HUES6 (cell line): ENCODE measurements around the gene RAB6B.

ENCODE experiments used
- H3K27ac ChIP-seq: 2 replicates; pipeline ENCODE4 v1.7.0; 2013; ENCODE audit warnings: low read depth, mild to moderate bottlenecking, low read length, inconsistent platforms
- H3K27me3 ChIP-seq: 2 replicates; pipeline ENCODE4 v1.6.1; 2013; ENCODE audit warnings: low read length; ENCODE audit not compliant: control insufficient read depth, insufficient read depth
- H3K36me3 ChIP-seq: 2 replicates; pipeline ENCODE4 v1.6.1; 2013; ENCODE audit warnings: low read length; ENCODE audit not compliant: control insufficient read depth, insufficient read depth
- H3K4me1 ChIP-seq: 2 replicates; pipeline ENCODE4 v1.6.1; 2013; ENCODE audit warnings: low read length; ENCODE audit not compliant: control insufficient read depth, insufficient read depth
- H3K4me3 ChIP-seq: 2 replicates; pipeline ENCODE4 v1.5.1; 2013; ENCODE audit warnings: low read depth, low read length
- H3K9ac ChIP-seq: one replicate; pipeline ENCODE4 v1.6.1; 2013; ENCODE audit warnings: mild to moderate bottlenecking, low read length
- H3K9me3 ChIP-seq: 2 replicates; pipeline ENCODE4 v1.6.1; 2013; ENCODE audit warnings: low read depth, low read length; ENCODE audit not compliant: control insufficient read depth, insufficient read depth

Gene RAB6B

GRCh38 chr3:133851266-133851906, 44.3 kb downstream of the RAB6B start:
- Histone ChIP-seq H3K9me3 (no peaks in the 10 kb centered on the region), H3K27ac (no peak overlapping the region), H3K4me1 (peaks cover 22% of the 10 kb centered on the region), H3K27me3 (no peaks in the 10 kb centered on the region), H3K4me3 (no peak overlapping the region), H3K36me3 (no peaks in the 10 kb centered on the region), H3K9ac (no peak overlapping the region)

- Histone ChIP-seq H3K4me3 (no peak overlapping the region), H3K36me3 (no peaks in the 10 kb centered on the region), H3K4me1 (peaks cover 14% of the 10 kb centered on the region), H3K27me3 (no peaks in the 10 kb centered on the region), H3K9ac (no peak overlapping the region), H3K9me3 (no peaks in the 10 kb centered on the region), H3K27ac (no peak overlapping the region)
Measured at GRCh38 chr3:133850034-133850433, 45.6 kb downstream of the RAB6B start.

DNA sequence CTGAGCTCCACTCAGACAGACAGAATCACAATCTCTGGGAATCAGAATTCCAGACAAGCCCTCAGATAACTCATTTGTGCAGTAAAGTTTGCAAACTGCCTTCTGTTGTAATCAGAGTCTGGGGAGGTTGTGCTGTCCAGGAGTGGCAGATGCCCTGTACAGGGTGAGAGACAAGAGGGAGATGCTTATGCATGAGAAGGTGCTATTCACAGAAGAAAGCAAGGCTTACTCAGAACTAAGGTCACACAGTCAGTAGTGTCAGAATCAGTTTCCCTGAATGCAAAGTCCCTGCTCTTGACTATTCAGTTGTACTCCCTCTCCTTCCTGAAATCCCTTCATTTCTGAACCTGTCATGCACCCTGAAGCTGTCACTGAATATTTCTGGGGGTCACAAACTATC, 46.3 kb downstream of the RAB6B start:
- H3K9ac ChIP-seq: no peak overlapping the region
- H3K27ac ChIP-seq: no peak overlapping the region
- H3K4me3 ChIP-seq: no peak overlapping the region

GRCh38 chr3:133845127-133845526, 50.6 kb downstream of the RAB6B start:
- H3K27ac ChIP-seq: no peak overlapping the region
- no peaks in the 10 kb centered on the region for H3K9me3 ChIP-seq
- no peak overlapping the region for H3K4me3 ChIP-seq
- H3K4me1 ChIP-seq: no peaks in the 10 kb centered on the region
- no peaks in the 10 kb centered on the region for H3K27me3 ChIP-seq
- no peaks in the 10 kb centered on the region for H3K36me3 ChIP-seq
- H3K9ac ChIP-seq: no peak overlapping the region

More for the DNA sequence above, 46.3 kb downstream of the RAB6B start:
- H3K9me3 ChIP-seq: no peaks in the 10 kb centered on the region
- no peaks in the 10 kb centered on the region for H3K36me3 ChIP-seq
- H3K4me1 ChIP-seq: peaks cover 8% of the 10 kb centered on the region
- no peaks in the 10 kb centered on the region for H3K27me3 ChIP-seq

GRCh38 chr3:133843634-133844033, 52.0 kb downstream of the RAB6B start:
- Histone ChIP-seq H3K27me3 (no peaks in the 10 kb centered on the region), H3K4me3 (no peak overlapping the region), H3K36me3 (peaks cover 6% of the 10 kb centered on the region; the same call in 1 of the 2 replicates), H3K9ac (no peak overlapping the region), H3K27ac (no peak overlapping the region), H3K4me1 (no peaks in the 10 kb centered on the region), H3K9me3 (no peaks in the 10 kb centered on the region)

DNA sequence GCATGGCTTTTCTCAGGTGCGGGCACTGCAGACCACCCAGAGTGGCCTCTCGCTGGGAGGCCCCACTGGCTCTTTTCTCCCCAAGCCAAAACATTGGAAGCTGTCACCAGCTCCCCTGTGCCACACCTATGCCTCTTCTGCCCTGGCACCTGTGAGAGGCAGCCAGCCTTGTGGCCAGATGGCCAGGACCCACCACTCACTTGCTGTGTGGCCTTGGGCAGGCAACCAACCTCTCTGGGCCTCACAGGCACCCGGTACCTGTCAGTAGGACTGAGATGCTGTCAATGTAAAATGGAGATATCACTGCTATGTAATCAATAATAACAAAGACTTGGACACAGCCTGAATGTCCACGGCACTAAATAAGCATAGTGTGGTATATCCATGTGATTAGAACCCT, 53.5 kb downstream of the RAB6B start:
- peaks cover 6% of the 10 kb centered on the region; the same call in 1 of the 2 replicates for H3K36me3 ChIP-seq
- H3K27ac ChIP-seq: no peak overlapping the region
- H3K9me3 ChIP-seq: no peaks in the 10 kb centered on the region
- no peak overlapping the region for H3K4me3 ChIP-seq
- no peaks in the 10 kb centered on the region for H3K27me3 ChIP-seq
- H3K4me1 ChIP-seq: no peaks in the 10 kb centered on the region
- H3K9ac ChIP-seq: no peak overlapping the region

GRCh38 chr3:133841196-133841595, 54.5 kb downstream of the RAB6B start:
- Histone ChIP-seq H3K36me3 (peaks cover 6% of the 10 kb centered on the region; the same call in 1 of the 2 replicates), H3K4me1 (no peaks in the 10 kb centered on the region), H3K9ac (no peak overlapping the region), H3K4me3 (no peak overlapping the region), H3K27me3 (no peaks in the 10 kb centered on the region), H3K9me3 (no peaks in the 10 kb centered on the region), H3K27ac (no peak overlapping the region)

- Histone ChIP-seq H3K36me3 (peaks cover 6% of the 10 kb centered on the region; the same call in 1 of the 2 replicates), H3K27me3 (no peaks in the 10 kb centered on the region), H3K4me3 (no peak overlapping the region), H3K4me1 (no peaks in the 10 kb centered on the region), H3K9ac (no peak overlapping the region), H3K9me3 (no peaks in the 10 kb centered on the region), H3K27ac (no peak overlapping the region)
Measured at GRCh38 chr3:133840767-133841166, 54.9 kb downstream of the RAB6B start.

DNA sequence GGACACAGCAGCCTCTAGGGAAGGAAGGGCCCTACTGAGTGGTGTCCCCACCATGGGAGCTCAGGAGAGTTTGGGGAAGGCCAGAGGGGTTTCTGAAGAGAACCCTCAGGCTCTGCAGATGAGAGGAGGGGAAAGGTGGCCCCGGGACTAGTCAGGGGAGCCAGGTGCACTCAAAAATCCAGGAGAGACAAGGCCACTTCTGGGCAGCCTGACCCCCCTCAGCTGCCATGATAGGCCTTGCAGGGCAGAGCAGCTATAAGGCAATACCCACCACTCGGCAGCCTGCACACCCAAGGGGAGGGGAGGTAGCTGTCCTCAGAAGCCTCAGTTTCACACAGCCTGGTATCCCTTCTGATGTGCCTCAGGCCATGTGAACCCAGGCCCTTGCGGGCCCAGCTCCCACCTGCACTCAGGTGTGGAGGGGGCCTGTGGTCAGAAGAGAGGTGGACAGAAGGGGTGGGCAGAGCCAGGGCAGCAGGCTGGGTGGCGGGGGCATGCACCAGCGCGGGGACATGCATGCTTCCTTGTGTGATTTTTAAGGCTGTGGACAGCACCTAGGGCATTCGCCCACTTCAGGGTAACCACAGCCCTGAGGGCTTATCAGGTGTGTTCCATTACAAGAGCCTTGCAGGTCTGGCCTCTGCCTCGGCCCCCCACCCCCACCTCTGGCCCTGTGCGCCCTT, 55.5 kb downstream of the RAB6B start:
- Histone ChIP-seq H3K9ac (no peak overlapping the region), H3K9me3 (no peaks in the 10 kb centered on the region), H3K27me3 (no peaks in the 10 kb centered on the region), H3K4me3 (no peak overlapping the region), H3K36me3 (peaks cover 6% of the 10 kb centered on the region; the same call in 1 of the 2 replicates), H3K27ac (no peak overlapping the region), H3K4me1 (no peaks in the 10 kb centered on the region)

DNA sequence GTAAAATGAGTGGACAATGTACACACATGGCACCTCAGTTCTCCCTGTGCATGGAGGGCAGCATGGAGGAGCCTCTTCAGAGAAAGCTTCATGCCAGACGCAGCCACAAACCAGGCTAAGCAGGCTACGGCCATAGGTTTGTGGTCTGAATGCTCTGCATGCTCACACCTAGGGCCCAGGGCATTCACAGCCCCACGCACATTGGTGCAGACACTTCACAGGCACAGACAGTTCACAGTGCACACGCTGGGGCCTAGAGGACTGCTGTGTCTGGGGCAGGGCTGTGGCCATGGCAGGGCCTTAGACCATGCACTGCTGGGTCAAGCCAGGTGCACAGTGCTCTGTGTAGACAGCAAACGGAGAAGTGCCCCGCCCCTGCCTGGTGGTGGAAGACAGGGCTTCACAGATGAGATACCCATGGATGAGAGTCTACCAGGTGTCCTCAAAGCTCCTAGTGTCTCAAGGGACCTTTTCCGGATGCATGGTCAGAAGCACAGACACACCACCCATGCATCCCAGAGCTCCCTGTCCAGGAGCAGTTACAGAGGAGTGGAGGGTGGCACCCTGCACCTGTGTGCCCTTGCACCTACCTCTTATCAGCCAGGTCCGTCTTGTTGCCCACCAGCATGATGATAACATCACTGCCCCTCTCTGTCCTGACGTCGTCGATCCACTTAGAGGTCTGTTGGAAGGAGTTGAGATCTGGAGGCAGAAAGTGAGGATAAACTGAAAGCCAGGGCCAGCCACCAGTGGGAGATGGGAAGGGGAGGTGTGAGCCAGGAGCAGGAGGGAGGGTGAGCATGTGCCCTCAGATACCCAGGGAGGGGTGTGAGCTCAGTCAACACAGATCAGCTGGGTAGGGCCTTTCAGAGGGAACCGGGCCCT, 56.5 kb downstream of the RAB6B start:
- Histone ChIP-seq H3K9me3 (no peaks in the 10 kb centered on the region), H3K4me1 (no peaks in the 10 kb centered on the region), H3K9ac (no peak overlapping the region), H3K27ac (no peak overlapping the region), H3K36me3 (peaks cover 6% of the 10 kb centered on the region; the same call in 1 of the 2 replicates), H3K4me3 (no peak overlapping the region), H3K27me3 (no peaks in the 10 kb centered on the region)
